ENCODE results near the gene KDM4C.

KDM4C gene

GRCh38 chr9:7125231-7125630, 367.5 kb downstream of the KDM4C start:
- FAIRE-seq: no peak
- TF ChIP-seq POLR2A (IDR thresholded peaks at IDR 0.05; ENCODE audit: low read depth, low read length) (no peak), POLR2AphosphoS5 (IDR thresholded peaks at IDR 0.05; ENCODE audit: low read depth, low read length) (no peak), TAF1 (IDR thresholded peaks at IDR 0.05; ENCODE audit: borderline replicate concordance, low read depth, low read length) (no peak)

GRCh38 chr9:7129391-7129790, 371.6 kb downstream of the KDM4C start:
- no peak for TF ChIP-seq POLR2AphosphoS5 (IDR thresholded peaks at IDR 0.05; ENCODE audit: low read depth, low read length)
- FAIRE-seq: no peak
- DNase-seq (ENCODE audit: insufficient read length): no peak

More at GRCh38 chr9:7125231-7125630, 367.5 kb downstream of the KDM4C start:
- no peak for DNase-seq (ENCODE audit: insufficient read length)

GRCh38 chr9:7130266-7130820, 372.6 kb downstream of the KDM4C start:
- FAIRE-seq (no peak), DNase-seq (ENCODE audit: insufficient read length) (no peak)
- TF ChIP-seq TAF1 (IDR thresholded peaks at IDR 0.05; ENCODE audit: borderline replicate concordance, low read depth, low read length) (no peak), POLR2A (IDR thresholded peaks at IDR 0.05; ENCODE audit: low read depth, low read length) (no peak), POLR2AphosphoS5 (IDR thresholded peaks at IDR 0.05; ENCODE audit: low read depth, low read length) (no peak)

DNA sequence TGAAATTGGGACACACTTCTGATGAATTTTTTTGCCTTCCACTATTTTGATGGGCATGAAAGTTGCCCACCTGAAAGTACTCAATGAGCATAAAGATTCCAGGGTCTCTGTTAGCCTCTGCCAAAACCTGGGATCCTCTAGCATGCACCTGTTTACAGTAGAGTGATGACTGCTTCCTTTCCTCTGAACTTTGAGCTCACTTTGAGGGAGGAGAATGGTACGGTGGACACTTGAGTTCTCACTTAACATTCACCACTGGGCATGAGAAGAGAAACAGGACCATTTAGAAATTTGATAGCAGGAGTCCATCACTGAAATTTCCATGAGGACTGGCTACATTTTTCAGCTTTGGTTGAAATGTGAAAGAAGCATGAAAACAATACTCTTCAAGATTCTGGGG, 374.8 kb downstream of the KDM4C start:
- FAIRE-seq (no peak), DNase-seq (ENCODE audit: insufficient read length) (no peak)
- no peak for TF ChIP-seq POLR2A (IDR thresholded peaks at IDR 0.05; ENCODE audit: low read depth, low read length)
- no peak for TF ChIP-seq TAF1 (IDR thresholded peaks at IDR 0.05; ENCODE audit: borderline replicate concordance, low read depth, low read length)
- TF ChIP-seq POLR2AphosphoS5 (IDR thresholded peaks at IDR 0.05; ENCODE audit: low read depth, low read length): no peak

DNA sequence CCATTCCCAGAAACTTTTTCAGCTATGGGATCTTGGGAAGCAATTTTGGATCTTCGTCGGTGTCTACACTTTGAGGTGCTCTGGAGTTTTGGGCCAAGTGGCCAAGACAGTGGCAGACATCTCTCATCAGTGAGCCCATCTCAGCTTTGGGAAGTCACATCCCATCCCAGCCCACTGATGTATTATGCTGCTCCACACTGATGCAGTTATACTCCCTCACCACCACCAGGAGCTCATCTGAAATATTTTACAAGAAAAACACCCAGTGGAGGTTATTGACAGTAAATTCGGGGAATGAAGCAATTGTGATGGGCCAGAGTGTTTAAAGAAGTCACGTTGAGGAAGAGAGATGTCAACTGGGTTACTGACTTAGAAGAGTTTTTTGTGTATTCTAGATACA, 378.0 kb downstream of the KDM4C start:
- FAIRE-seq: no peak
- no peak for TF ChIP-seq TAF1 (IDR thresholded peaks at IDR 0.05; ENCODE audit: borderline replicate concordance, low read depth, low read length)
- no peak for TF ChIP-seq POLR2AphosphoS5 (IDR thresholded peaks at IDR 0.05; ENCODE audit: low read depth, low read length)
- no peak for TF ChIP-seq POLR2A (IDR thresholded peaks at IDR 0.05; ENCODE audit: low read depth, low read length)

GRCh38 chr9:7137040-7137439, 379.3 kb downstream of the KDM4C start:
- TF ChIP-seq POLR2AphosphoS5 (IDR thresholded peaks at IDR 0.05; ENCODE audit: low read depth, low read length): no peak
- TF ChIP-seq TAF1 (IDR thresholded peaks at IDR 0.05; ENCODE audit: borderline replicate concordance, low read depth, low read length): no peak
- TF ChIP-seq POLR2A (IDR thresholded peaks at IDR 0.05; ENCODE audit: low read depth, low read length): no peak
- FAIRE-seq (no peak), DNase-seq (ENCODE audit: insufficient read length) (no peak)

More for the DNA sequence above, 378.0 kb downstream of the KDM4C start:
- no peak for DNase-seq (ENCODE audit: insufficient read length)

DNA sequence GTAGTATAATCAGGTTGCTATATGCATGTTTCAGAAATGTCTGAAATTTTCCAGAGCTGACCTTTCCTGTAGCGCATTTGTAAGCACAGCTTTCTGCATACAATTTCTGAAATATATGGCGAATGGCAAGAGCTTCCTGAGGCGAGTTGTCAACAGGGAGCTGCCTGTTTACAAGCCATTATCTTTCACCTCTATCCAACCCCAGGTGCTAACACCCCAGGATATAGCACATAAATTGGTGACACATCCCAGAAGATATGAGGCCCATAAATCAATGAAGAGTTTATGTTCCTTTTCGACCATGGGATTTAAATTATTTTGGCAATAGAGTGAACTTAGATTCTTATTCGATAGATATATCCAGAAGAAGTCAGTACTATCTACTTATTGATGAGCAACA, 379.8 kb downstream of the KDM4C start:
- TF ChIP-seq POLR2AphosphoS5 (IDR thresholded peaks at IDR 0.05; ENCODE audit: low read depth, low read length): no peak
- TF ChIP-seq POLR2A (IDR thresholded peaks at IDR 0.05; ENCODE audit: low read depth, low read length): no peak
- TF ChIP-seq TAF1 (IDR thresholded peaks at IDR 0.05; ENCODE audit: borderline replicate concordance, low read depth, low read length): no peak
- no peak for FAIRE-seq
- DNase-seq (ENCODE audit: insufficient read length): no peak

DNA sequence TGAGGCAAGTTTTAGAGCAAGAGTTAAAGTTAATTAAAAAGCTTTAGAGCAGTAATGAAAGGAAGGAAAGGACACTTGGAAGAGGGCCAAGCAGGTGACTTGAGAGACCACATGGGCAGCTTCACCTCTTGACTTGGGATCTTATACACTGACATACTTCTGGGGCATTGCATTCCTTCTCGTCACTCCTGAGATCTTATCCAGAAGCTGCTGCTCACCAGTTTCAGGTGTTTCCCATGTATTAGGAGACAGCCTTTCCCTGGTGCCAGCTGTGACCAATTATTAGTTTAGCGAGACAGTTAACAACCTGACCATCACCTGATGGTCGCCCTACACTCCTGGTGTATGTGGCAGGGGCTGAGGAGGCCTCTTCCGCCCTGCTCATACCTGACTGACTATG, 382.1 kb downstream of the KDM4C start:
- TF ChIP-seq TAF1 (IDR thresholded peaks at IDR 0.05; ENCODE audit: borderline replicate concordance, low read depth, low read length) (no peak), POLR2A (IDR thresholded peaks at IDR 0.05; ENCODE audit: low read depth, low read length) (no peak), POLR2AphosphoS5 (IDR thresholded peaks at IDR 0.05; ENCODE audit: low read depth, low read length) (no peak)
- FAIRE-seq (no peak), DNase-seq (ENCODE audit: insufficient read length) (no peak)

- DNase-seq (ENCODE audit: insufficient read length) (no peak), FAIRE-seq (no peak)
- TF ChIP-seq POLR2A (IDR thresholded peaks at IDR 0.05; ENCODE audit: low read depth, low read length): no peak
- no peak for TF ChIP-seq TAF1 (IDR thresholded peaks at IDR 0.05; ENCODE audit: borderline replicate concordance, low read depth, low read length)
- TF ChIP-seq POLR2AphosphoS5 (IDR thresholded peaks at IDR 0.05; ENCODE audit: low read depth, low read length): no peak
Measured at GRCh38 chr9:7140401-7140800, 382.6 kb downstream of the KDM4C start.

- DNase-seq (ENCODE audit: insufficient read length) (no peak), FAIRE-seq (no peak)
- no peak for TF ChIP-seq POLR2A (IDR thresholded peaks at IDR 0.05; ENCODE audit: low read depth, low read length)
- no peak for TF ChIP-seq TAF1 (IDR thresholded peaks at IDR 0.05; ENCODE audit: borderline replicate concordance, low read depth, low read length)
- no peak for TF ChIP-seq POLR2AphosphoS5 (IDR thresholded peaks at IDR 0.05; ENCODE audit: low read depth, low read length)
Measured at GRCh38 chr9:7143645-7144200, 385.9 kb downstream of the KDM4C start.

DNA sequence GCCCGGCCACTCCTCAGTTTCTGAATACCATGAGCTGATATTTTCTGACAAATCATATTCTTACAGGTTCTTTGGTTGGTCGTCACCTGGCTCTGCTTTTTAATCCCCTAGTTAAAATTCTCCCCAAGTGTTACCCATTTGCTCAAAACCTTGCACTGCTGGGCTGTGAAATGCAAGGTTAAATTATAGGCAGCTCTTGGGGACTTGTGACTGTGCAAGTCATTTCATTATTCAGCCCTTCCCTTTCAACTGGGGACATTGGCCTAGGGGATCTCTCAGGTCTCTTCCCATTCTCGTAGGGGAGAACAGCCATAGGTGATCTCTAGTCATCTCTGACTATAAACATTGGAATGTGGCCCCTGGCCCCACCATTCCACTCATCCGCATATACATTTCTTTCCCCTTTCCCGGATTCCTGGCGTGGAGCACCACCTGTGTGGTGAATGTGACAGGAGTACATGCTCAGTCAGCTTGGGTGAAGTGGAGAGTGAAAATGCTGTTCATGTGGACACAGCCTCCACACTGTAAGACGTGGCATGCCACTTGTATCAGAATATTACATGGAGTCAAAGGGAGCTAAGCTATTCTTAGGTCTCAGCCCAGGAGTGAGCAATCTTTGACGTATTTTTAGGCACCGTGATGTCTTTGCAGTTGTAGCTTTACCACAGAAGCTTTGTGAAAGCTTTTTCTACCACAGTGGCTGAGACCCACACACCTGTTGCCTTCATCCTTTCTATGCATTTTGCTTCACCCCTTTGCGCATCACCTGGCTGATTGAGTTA, 386.7 kb downstream of the KDM4C start:
- FAIRE-seq (no peak), DNase-seq (ENCODE audit: insufficient read length) (no peak)
- no peak for TF ChIP-seq POLR2A (IDR thresholded peaks at IDR 0.05; ENCODE audit: low read depth, low read length)
- TF ChIP-seq POLR2AphosphoS5 (IDR thresholded peaks at IDR 0.05; ENCODE audit: low read depth, low read length): no peak
- TF ChIP-seq TAF1 (IDR thresholded peaks at IDR 0.05; ENCODE audit: borderline replicate concordance, low read depth, low read length): no peak
